HUES48 (cell line): ENCODE results near the gene DNM3.

Experiments used
- H3K27ac ChIP-seq: one replicate; pipeline ENCODE4 v1.7.0; 2013; ENCODE audit warnings: low read depth, low read length, inconsistent platforms
- H3K27me3 ChIP-seq: 2 replicates; pipeline ENCODE4 v1.6.1; 2013; ENCODE audit warnings: mild to moderate bottlenecking, low read length; ENCODE audit not compliant: control insufficient read depth, insufficient read depth
- H3K36me3 ChIP-seq: 2 replicates; pipeline ENCODE4 v1.6.1; 2013; ENCODE audit warnings: low read length; ENCODE audit not compliant: control insufficient read depth, insufficient read depth
- H3K4me1 ChIP-seq: 2 replicates; pipeline ENCODE4 v1.6.1; 2013; ENCODE audit warnings: mild to moderate bottlenecking, low read length; ENCODE audit not compliant: control insufficient read depth, insufficient read depth
- H3K4me3 ChIP-seq: 2 replicates; pipeline ENCODE4 v1.5.1; 2013; ENCODE audit warnings: mild to moderate bottlenecking, low read depth, low read length
- H3K9ac ChIP-seq: 2 replicates; pipeline ENCODE4 v1.6.1; 2013; ENCODE audit warnings: mild to moderate bottlenecking, low read depth, low read length, moderate library complexity
- H3K9me3 ChIP-seq: 2 replicates; pipeline ENCODE4 v1.6.1; 2013; ENCODE audit warnings: low read length; ENCODE audit not compliant: control insufficient read depth, insufficient read depth

Gene DNM3

DNA sequence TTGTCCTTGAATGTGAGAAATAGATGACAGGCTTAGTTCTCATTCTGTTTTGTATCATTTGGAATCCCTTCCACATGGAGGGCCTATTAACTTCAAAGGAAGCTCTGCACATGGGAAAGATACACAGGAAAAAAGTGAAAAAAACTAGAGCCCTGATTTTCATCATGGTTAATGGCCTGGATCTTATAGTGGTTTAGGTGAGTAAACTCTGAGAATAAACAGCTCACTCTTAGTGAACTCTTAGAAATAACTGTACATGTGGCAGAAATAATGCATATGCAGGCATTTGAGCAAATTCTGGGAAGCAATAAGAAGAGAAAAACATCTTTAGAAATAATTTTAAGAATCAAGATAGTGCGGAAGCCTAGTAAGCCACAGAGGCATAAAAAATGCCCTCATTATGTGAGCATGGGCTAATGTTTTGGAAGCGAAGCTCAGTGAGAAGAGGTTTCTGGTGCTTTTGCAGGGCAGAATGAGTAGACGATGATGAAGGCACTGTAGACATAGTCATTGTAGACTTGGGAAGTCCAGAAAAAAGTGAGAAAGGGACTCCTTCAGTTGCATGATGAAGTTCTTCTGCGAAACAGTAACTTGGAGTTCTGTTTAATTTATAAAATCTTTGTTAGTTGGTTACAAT lies 279.9 kb downstream of the DNM3 start:
- Histone ChIP-seq H3K36me3 (no peaks in the 10 kb centered on the region), H3K9ac (no peak overlapping the region), H3K9me3 (no peaks in the 10 kb centered on the region), H3K4me1 (no peaks in the 10 kb centered on the region), H3K27ac (no peak overlapping the region), H3K27me3 (no peaks in the 10 kb centered on the region), H3K4me3 (no peak overlapping the region)

- Histone ChIP-seq H3K36me3 (no peaks in the 10 kb centered on the region), H3K27ac (no peak overlapping the region), H3K27me3 (no peaks in the 10 kb centered on the region), H3K9me3 (no peaks in the 10 kb centered on the region), H3K4me3 (no peak overlapping the region), H3K9ac (no peak overlapping the region), H3K4me1 (no peaks in the 10 kb centered on the region)
Observed at GRCh38 chr1:172122381-172122780, 281.1 kb downstream of the DNM3 start.

- Histone ChIP-seq H3K9me3 (no peaks in the 10 kb centered on the region), H3K27ac (no peak overlapping the region), H3K27me3 (no peaks in the 10 kb centered on the region), H3K4me1 (no peaks in the 10 kb centered on the region), H3K36me3 (no peaks in the 10 kb centered on the region), H3K9ac (no peak overlapping the region), H3K4me3 (no peak overlapping the region)
Observed at GRCh38 chr1:172125250-172125649, 284.0 kb downstream of the DNM3 start.

DNA sequence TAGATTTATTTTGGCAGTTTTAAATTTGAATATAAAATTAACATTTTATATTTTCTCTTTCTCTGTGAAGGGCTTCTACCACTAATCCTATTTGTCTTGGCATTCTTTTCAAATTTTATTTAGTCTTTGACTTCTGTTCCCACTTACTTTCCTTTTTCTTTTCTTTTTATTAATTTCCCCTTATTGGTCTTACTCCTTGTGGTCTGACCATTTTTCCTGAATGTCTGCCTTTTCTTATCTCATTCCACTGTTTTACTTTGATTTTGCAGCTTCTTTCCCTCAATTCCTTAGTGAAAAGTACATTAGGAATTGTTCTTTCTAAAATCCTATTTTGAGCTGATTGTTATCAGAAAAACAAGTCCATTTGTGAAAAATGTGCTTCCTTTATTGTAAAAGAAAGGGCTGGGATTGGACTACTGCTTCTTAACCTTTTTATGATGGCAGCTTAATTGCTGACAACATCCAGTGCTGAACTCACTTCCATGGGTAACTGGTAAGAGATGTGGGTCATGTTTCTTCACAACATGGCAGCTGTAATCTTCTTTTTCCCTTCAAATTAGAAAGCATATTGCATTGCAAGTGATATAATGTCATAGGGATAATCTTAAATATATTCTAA lies 284.6 kb downstream of the DNM3 start:
- no peaks in the 10 kb centered on the region for H3K36me3 ChIP-seq
- H3K4me3 ChIP-seq, result no peak overlapping the region
- H3K4me1 ChIP-seq, result no peaks in the 10 kb centered on the region
- H3K9ac ChIP-seq, result no peak overlapping the region
- no peaks in the 10 kb centered on the region for H3K9me3 ChIP-seq
- no peak overlapping the region for H3K27ac ChIP-seq
- H3K27me3 ChIP-seq, result no peaks in the 10 kb centered on the region

GRCh38 chr1:172132836-172133235 lies 291.5 kb downstream of the DNM3 start:
- no peaks in the 10 kb centered on the region for H3K36me3 ChIP-seq

GRCh38 chr1:172134087-172134731 lies 292.9 kb downstream of the DNM3 start:
- Histone ChIP-seq H3K9ac (no peak overlapping the region), H3K4me3 (no peak overlapping the region), H3K27me3 (no peaks in the 10 kb centered on the region), H3K4me1 (peaks cover 9% of the 10 kb centered on the region; the same call in 1 of the 2 replicates), H3K36me3 (no peaks in the 10 kb centered on the region), H3K9me3 (no peaks in the 10 kb centered on the region), H3K27ac (no peak overlapping the region)

More at GRCh38 chr1:172132836-172133235, 291.5 kb downstream of the DNM3 start:
- H3K27me3 ChIP-seq, result no peaks in the 10 kb centered on the region
- no peak overlapping the region for H3K4me3 ChIP-seq
- H3K4me1 ChIP-seq, result peaks cover 9% of the 10 kb centered on the region; the same call in 1 of the 2 replicates
- no peaks in the 10 kb centered on the region for H3K9me3 ChIP-seq
- no peak overlapping the region for H3K27ac ChIP-seq
- no peak overlapping the region for H3K9ac ChIP-seq

- H3K4me1 ChIP-seq, result peaks cover 12% of the 10 kb centered on the region; the same call in 1 of the 2 replicates
- no peak overlapping the region for H3K9ac ChIP-seq
- H3K27ac ChIP-seq, result no peak overlapping the region
- H3K36me3 ChIP-seq, result no peaks in the 10 kb centered on the region
- H3K4me3 ChIP-seq, result no peak overlapping the region
- no peaks in the 10 kb centered on the region for H3K27me3 ChIP-seq
- no peaks in the 10 kb centered on the region for H3K9me3 ChIP-seq
Observed at GRCh38 chr1:172135076-172135672, 293.9 kb downstream of the DNM3 start.

DNA sequence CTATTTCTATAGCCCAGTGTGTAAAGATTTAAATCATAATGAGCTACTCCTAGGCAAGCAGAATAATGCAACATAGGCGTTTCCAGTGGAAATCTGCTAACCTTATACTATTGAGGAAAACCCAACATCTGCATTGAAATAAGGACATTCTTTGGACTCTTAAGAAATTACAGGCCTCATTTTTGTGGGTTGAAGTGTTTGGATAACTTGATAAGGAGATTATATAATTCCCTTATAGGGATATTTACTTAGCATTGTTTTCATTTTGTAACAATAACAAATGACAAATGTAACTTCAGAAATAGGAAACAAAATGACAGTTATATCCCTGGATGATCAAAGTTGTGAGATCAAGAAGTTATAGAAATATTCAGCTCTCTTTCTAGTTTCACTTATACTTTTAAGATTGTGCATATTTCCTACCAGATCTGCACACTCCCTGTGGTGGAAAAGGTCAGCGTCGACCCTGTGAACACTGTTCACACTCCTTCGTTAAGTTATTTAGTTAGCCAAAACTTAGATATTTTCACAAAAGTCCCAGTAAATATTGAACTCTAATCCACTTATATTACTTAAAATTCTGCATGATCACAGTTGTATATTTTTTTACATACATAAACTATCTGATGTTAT lies 294.8 kb downstream of the DNM3 start:
- H3K27me3 ChIP-seq, result no peaks in the 10 kb centered on the region
- peaks cover 18% of the 10 kb centered on the region; the same call in 1 of the 2 replicates for H3K4me1 ChIP-seq
- H3K4me3 ChIP-seq, result no peak overlapping the region
- no peak overlapping the region; the same call in 1 of the 2 replicates for H3K9ac ChIP-seq
- H3K27ac ChIP-seq, result no peak overlapping the region
- no peaks in the 10 kb centered on the region for H3K9me3 ChIP-seq
- H3K36me3 ChIP-seq, result no peaks in the 10 kb centered on the region

DNA sequence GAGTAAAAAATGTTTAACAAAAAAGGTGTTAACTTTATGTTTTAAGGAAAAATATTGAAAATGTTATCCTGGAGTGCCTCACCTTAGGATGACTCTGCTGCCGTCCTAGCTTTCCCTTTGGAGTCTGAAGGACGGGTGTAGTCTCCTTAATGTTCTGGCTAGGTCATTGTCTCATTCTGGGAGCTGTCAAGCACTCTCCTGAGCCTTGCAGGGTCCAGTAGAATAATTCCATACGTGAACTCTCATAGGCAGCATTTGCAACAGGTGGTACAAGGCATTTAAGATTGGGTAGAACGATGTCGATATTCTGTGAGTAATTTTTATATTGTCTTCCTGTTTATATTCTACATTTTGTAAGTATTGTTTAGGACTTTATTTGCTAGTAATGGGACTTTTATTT lies 295.6 kb downstream of the DNM3 start:
- H3K9me3 ChIP-seq, result no peaks in the 10 kb centered on the region
- no peaks in the 10 kb centered on the region for H3K36me3 ChIP-seq
- peaks cover 26% of the 10 kb centered on the region for H3K4me1 ChIP-seq
- no peak overlapping the region for H3K27ac ChIP-seq
- H3K4me3 ChIP-seq, result no peak overlapping the region
- no peaks in the 10 kb centered on the region for H3K27me3 ChIP-seq
- H3K9ac ChIP-seq, result no peak overlapping the region

- Histone ChIP-seq H3K4me1 (peaks cover 26% of the 10 kb centered on the region), H3K4me3 (no peak overlapping the region), H3K9ac (no peak overlapping the region), H3K36me3 (no peaks in the 10 kb centered on the region), H3K9me3 (no peaks in the 10 kb centered on the region), H3K27ac (no peak overlapping the region), H3K27me3 (no peaks in the 10 kb centered on the region)
Observed at GRCh38 chr1:172137703-172138454, 296.6 kb downstream of the DNM3 start.
